ENCODE data around the gene SIRPB2.

Gene SIRPB2

GRCh38 chr20:1491281-1491840, at the start of gene SIRPB2:
SIRPB2 (minus strand) TSS chr20:1491420; CDS start chr20:1491359, 61 bp downstream.
- no peak for DNase-seq

GRCh38 chr20:1539816-1540419, 48.7 kb upstream of the SIRPB2 start:
- DNase-seq, result no peak

- no peak for DNase-seq
Observed at GRCh38 chr20:1538655-1539054, 47.4 kb upstream of the SIRPB2 start.

GRCh38 chr20:1537731-1538058, 46.5 kb upstream of the SIRPB2 start:
- DNase-seq, result no peak

- no peak for DNase-seq
Observed at GRCh38 chr20:1536893-1537730, 45.9 kb upstream of the SIRPB2 start.

GRCh38 chr20:1535420-1536175, 44.4 kb upstream of the SIRPB2 start:
- DNase-seq, result no peak

- no peak for DNase-seq
Observed at GRCh38 chr20:1534526-1534925, 43.3 kb upstream of the SIRPB2 start.

- no peak for DNase-seq
Observed at GRCh38 chr20:1533059-1533458, 41.8 kb upstream of the SIRPB2 start.

- no peak for DNase-seq
Observed at GRCh38 chr20:1528811-1529210, 37.6 kb upstream of the SIRPB2 start.

GRCh38 chr20:1527923-1528322, 36.7 kb upstream of the SIRPB2 start:
- DNase-seq, result no peak

- no peak for DNase-seq
Observed at GRCh38 chr20:1526896-1527295, 35.7 kb upstream of the SIRPB2 start.

GRCh38 chr20:1526310-1526709, 35.1 kb upstream of the SIRPB2 start:
- DNase-seq, result no peak

- no peak for DNase-seq
Observed at GRCh38 chr20:1524004-1524403, 32.8 kb upstream of the SIRPB2 start.

- no peak for DNase-seq
Observed at GRCh38 chr20:1517010-1517409, 25.8 kb upstream of the SIRPB2 start.

- DNase-seq, result no peak
Observed at GRCh38 chr20:1513801-1514200, 22.6 kb upstream of the SIRPB2 start.

GRCh38 chr20:1509237-1509636, 18.0 kb upstream of the SIRPB2 start:
- no peak for DNase-seq

- no peak for DNase-seq
Observed at GRCh38 chr20:1508574-1508973, 17.4 kb upstream of the SIRPB2 start.

GRCh38 chr20:1507276-1507675, 16.1 kb upstream of the SIRPB2 start:
- no peak for DNase-seq

GRCh38 chr20:1505871-1506270, 14.7 kb upstream of the SIRPB2 start:
- DNase-seq, result no peak

- no peak for DNase-seq
Observed at GRCh38 chr20:1505361-1505760, 14.1 kb upstream of the SIRPB2 start.

GRCh38 chr20:1503564-1504227, 12.5 kb upstream of the SIRPB2 start:
- peak; percentile 72 for DNase-seq

GRCh38 chr20:1500496-1500895, 9.3 kb upstream of the SIRPB2 start:
- DNase-seq, result no peak
